ENCODE results near the gene ORAI3.

- TF ChIP-seq CTCF (IDR thresholded peaks at IDR 0.05) (no peak), EZH2 (IDR thresholded peaks at IDR 0.05) (no peak), EZH2phosphoT487 (IDR thresholded peaks at IDR 0.05) (no peak)
Observed at GRCh38 chr16:30976486-30976885, 27.6 kb downstream of the ORAI3 start.
